ENCODE results near the gene MICA.
A peak's percentile ranks its signal among the peaks of the same experiment; 100 is the strongest.
"Not testable (repeated sequence)": the region's sequence is repeated elsewhere in the genome, so short reads cannot be mapped to it uniquely, and the experiment has no call there.

MICA gene

DNA sequence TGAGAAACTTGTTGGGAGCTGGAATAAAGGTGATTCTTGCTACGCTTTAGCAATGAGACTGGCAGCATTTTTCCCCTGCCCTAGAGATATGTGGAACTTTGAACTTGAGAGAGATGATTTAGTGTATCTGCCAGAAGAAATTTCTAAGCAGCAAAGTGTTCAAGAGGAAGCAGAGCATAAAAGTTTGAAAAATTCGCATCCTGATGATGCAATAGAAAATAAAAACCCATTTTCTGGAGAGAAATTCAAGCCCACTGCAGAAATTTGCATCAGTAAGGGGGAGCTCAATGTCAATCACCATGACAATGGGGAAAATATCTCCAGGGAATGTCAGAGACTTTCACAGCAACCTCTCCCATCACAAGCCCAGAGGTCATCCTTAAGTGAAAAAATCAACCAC is 35.3 kb downstream of the MICA start:
- Histone ChIP-seq H3K4me1 (ENCODE audit: control insufficient read depth in 2 of 2, insufficient read depth in 1 of 2, low read depth in 1 of 2, low read length in 2 of 2) (peaks cover 4 to 6% of the 10 kb centered on the region in 2 donors), H3K9me3 (replicated peaks in 1 of 2; ENCODE audit: control insufficient read depth in 2 of 2, insufficient read depth in 1 of 2, low read depth in 1 of 2, low read length in 2 of 2) (peaks cover 2% of the 10 kb centered on the region in 2 donors), H2BK12ac (ENCODE audit: low read length) (no peak overlapping the region), H3K4ac (ENCODE audit: low read length) (no peak overlapping the region), H3K4me3 (ENCODE audit: low read length in 2 of 2) (no peak overlapping the region), H4K8ac (ENCODE audit: low read depth, low read length) (no peak overlapping the region), H4K91ac (ENCODE audit: low read depth, low read length, poor library complexity) (no peak overlapping the region), H3K23ac (ENCODE audit: low read depth, low read length, poor library complexity) (no peak overlapping the region), H2AFZ (ENCODE audit: low read length) (no peak overlapping the region), H2BK5ac (ENCODE audit: low read length) (no peak overlapping the region), H3K14ac (ENCODE audit: low read length) (no peak overlapping the region), H3K27me3 (ENCODE audit: control insufficient read depth in 3 of 3, insufficient read depth in 3 of 3, low read depth in 1 of 3, low read length in 3 of 3) (peaks cover 0 to 20% (median 0%) of the 10 kb centered on the region in 3 experiments), H3K18ac (ENCODE audit: low read length) (no peak overlapping the region), H3K79me1 (ENCODE audit: low read depth, low read length) (no peaks in the 10 kb centered on the region), H3K36me3 (replicated peaks in 1 of 2; ENCODE audit: control insufficient read depth in 2 of 2, insufficient read depth in 2 of 2, low read length in 2 of 2) (no peaks in the 10 kb centered on the region), H2BK120ac (ENCODE audit: low read depth, low read length) (no peak overlapping the region), H2BK15ac (ENCODE audit: low read length) (no peak overlapping the region), H3K9ac (ENCODE audit: low read depth, low read length, poor library complexity) (no peak overlapping the region), H3K27ac (replicated peaks; ENCODE audit: low read length) (no peak overlapping the region), H2AK5ac (ENCODE audit: low read depth, low read length) (no peak overlapping the region), H3K4me2 (ENCODE audit: insufficient read depth, low read length, poor library complexity, severe bottlenecking) (no peak overlapping the region)
- WGBS, 2 donors (ENCODE audit: extremely low coverage in 2 of 2, insufficient read length in 2 of 2, insufficient replicate concordance in 1 of 2): no CpG with 5 or more reads among the region's 2 CpGs
- DNase-seq (ENCODE audit: low spot score): no peak

DNA sequence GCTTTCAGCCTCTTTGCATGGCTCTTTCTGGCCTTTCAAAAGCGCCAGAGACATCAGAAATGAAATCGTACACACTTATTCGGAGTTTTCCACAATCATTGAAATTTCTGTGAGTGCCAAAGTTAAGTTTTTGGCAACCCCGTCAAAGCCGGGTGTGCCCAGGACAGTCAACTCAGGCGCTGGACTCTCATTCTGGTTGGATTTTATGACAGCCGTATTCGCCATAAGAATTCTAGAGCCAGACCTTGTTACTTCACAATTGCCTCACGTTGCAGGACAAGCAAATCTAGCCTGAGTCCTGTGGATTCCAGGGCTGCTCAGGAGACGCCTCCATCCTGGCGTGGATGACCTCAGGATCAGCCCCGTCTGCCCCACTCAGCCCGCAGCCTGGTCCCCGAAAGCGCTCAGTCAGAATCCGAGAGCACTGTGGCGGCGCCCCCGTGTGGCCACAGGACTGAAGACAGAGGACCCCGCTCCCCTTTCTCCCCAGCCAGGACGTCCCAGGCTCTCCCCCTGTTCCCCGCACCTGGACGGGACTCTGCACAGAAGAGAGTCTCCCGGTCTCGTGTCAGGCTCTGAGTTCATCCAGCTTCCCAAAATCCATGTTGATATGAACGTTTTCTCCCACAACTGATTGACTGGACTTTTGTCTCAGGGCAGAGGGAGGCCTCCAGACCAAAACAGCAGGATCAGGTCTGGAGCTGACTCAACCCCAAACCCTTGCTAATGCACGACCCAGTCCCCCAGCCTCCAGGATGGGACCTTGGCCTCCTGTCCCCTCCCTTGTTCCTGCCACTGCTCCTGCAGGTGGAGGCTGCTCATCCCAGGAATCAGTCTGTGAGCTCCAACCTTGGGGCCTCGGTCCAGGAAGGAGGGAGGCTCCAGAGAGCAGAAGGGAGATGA is 38.2 kb downstream of the MICA start:
- Histone ChIP-seq H2BK15ac (ENCODE audit: low read length) (no peak overlapping the region), H3K4me1 (ENCODE audit: control insufficient read depth in 2 of 2, insufficient read depth in 1 of 2, low read depth in 1 of 2, low read length in 2 of 2) (peaks cover 4 to 6% of the 10 kb centered on the region in 2 donors)
- DNase-seq (ENCODE audit: low spot score): peak; percentile 70

DNA sequence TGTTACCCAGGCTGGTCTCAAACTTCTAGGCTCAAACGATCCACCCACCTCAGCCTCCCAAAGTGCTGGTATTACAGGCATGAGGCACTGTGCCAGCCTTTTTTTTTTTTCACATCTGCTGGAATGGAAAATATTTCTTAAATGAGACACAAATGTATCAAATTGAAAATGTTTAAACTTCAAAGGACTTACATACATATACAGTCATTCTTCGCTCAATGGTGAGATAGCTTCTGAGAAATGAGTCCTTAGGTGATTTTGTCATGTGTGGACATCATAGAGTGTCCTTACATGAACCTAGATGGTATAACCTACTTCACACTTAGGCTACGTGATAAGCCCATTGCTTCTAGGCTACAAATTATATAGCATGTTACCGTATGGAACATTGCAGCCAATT is 43.1 kb downstream of the MICA start:
- Histone ChIP-seq H3K27ac (replicated peaks; ENCODE audit: low read length) (no peak overlapping the region), H3K27me3 (ENCODE audit: control insufficient read depth in 3 of 3, insufficient read depth in 3 of 3, low read depth in 1 of 3, low read length in 3 of 3) (peaks cover 0 to 13% (median 0%) of the 10 kb centered on the region in 3 experiments), H3K4me3 (ENCODE audit: low read length in 2 of 2) (no peak overlapping the region), H2BK5ac (ENCODE audit: low read length) (no peak overlapping the region), H2AK5ac (ENCODE audit: low read depth, low read length) (no peak overlapping the region), H4K8ac (ENCODE audit: low read depth, low read length) (no peak overlapping the region), H3K18ac (ENCODE audit: low read length) (no peak overlapping the region), H3K4ac (ENCODE audit: low read length) (no peak overlapping the region), H3K4me2 (ENCODE audit: insufficient read depth, low read length, poor library complexity, severe bottlenecking) (no peak overlapping the region), H2AFZ (ENCODE audit: low read length) (no peak overlapping the region), H2BK15ac (ENCODE audit: low read length) (no peak overlapping the region), H3K23ac (ENCODE audit: low read depth, low read length, poor library complexity) (no peak overlapping the region), H3K9me3 (replicated peaks in 1 of 2; ENCODE audit: control insufficient read depth in 2 of 2, insufficient read depth in 1 of 2, low read depth in 1 of 2, low read length in 2 of 2) (no peaks in the 10 kb centered on the region), H3K4me1 (ENCODE audit: control insufficient read depth in 2 of 2, insufficient read depth in 1 of 2, low read depth in 1 of 2, low read length in 2 of 2) (peaks cover 4 to 6% of the 10 kb centered on the region in 2 donors), H3K36me3 (replicated peaks in 1 of 2; ENCODE audit: control insufficient read depth in 2 of 2, insufficient read depth in 2 of 2, low read length in 2 of 2) (no peaks in the 10 kb centered on the region), H3K9ac (ENCODE audit: low read depth, low read length, poor library complexity) (no peak overlapping the region), H3K14ac (ENCODE audit: low read length) (no peak overlapping the region), H2BK120ac (ENCODE audit: low read depth, low read length) (no peak overlapping the region), H2BK12ac (ENCODE audit: low read length) (no peak overlapping the region), H4K91ac (ENCODE audit: low read depth, low read length, poor library complexity) (no peak overlapping the region), H3K79me1 (ENCODE audit: low read depth, low read length) (no peaks in the 10 kb centered on the region)
- WGBS, 2 donors (ENCODE audit: extremely low coverage in 2 of 2, insufficient read length in 2 of 2, insufficient replicate concordance in 1 of 2): no CpG with 5 or more reads among the region's 4 CpGs
- DNase-seq (ENCODE audit: low spot score): no peak

More for the DNA sequence above, 38.2 kb downstream of the MICA start:
- H3K27me3 ChIP-seq (ENCODE audit: control insufficient read depth in 3 of 3, insufficient read depth in 3 of 3, low read depth in 1 of 3, low read length in 3 of 3): peaks cover 0 to 20% (median 0%) of the 10 kb centered on the region in 3 experiments
- peak overlapping the region; percentile 51 for H2AFZ ChIP-seq (ENCODE audit: low read length)
- H3K9ac ChIP-seq (ENCODE audit: low read depth, low read length, poor library complexity): no peak overlapping the region
- H3K79me1 ChIP-seq (ENCODE audit: low read depth, low read length): no peaks in the 10 kb centered on the region
- H4K91ac ChIP-seq (ENCODE audit: low read depth, low read length, poor library complexity): no peak overlapping the region
- H3K27ac ChIP-seq (replicated peaks; ENCODE audit: low read length): no peak overlapping the region
- peaks cover 2% of the 10 kb centered on the region in 2 donors for H3K9me3 ChIP-seq (replicated peaks in 1 of 2; ENCODE audit: control insufficient read depth in 2 of 2, insufficient read depth in 1 of 2, low read depth in 1 of 2, low read length in 2 of 2)
- H2BK12ac ChIP-seq (ENCODE audit: low read length): no peak overlapping the region
- no peak overlapping the region for H3K4me3 ChIP-seq (ENCODE audit: low read length in 2 of 2)
- H2BK5ac ChIP-seq (ENCODE audit: low read length): no peak overlapping the region
- no peak overlapping the region for H2BK120ac ChIP-seq (ENCODE audit: low read depth, low read length)
- H2AK5ac ChIP-seq (ENCODE audit: low read depth, low read length): no peak overlapping the region
- no peak overlapping the region for H3K4me2 ChIP-seq (ENCODE audit: insufficient read depth, low read length, poor library complexity, severe bottlenecking)
- WGBS, 2 donors (ENCODE audit: extremely low coverage in 2 of 2, insufficient read length in 2 of 2, insufficient replicate concordance in 1 of 2): no CpG with 5 or more reads among the region's 28 CpGs
- no peak overlapping the region for H3K14ac ChIP-seq (ENCODE audit: low read length)
- H3K23ac ChIP-seq (ENCODE audit: low read depth, low read length, poor library complexity): no peak overlapping the region
- peak overlapping the region; percentile 20 for H3K18ac ChIP-seq (ENCODE audit: low read length)
- H3K36me3 ChIP-seq (replicated peaks in 1 of 2; ENCODE audit: control insufficient read depth in 2 of 2, insufficient read depth in 2 of 2, low read length in 2 of 2): no peaks in the 10 kb centered on the region
- H3K4ac ChIP-seq (ENCODE audit: low read length): no peak overlapping the region
- H4K8ac ChIP-seq (ENCODE audit: low read depth, low read length): no peak overlapping the region

DNA sequence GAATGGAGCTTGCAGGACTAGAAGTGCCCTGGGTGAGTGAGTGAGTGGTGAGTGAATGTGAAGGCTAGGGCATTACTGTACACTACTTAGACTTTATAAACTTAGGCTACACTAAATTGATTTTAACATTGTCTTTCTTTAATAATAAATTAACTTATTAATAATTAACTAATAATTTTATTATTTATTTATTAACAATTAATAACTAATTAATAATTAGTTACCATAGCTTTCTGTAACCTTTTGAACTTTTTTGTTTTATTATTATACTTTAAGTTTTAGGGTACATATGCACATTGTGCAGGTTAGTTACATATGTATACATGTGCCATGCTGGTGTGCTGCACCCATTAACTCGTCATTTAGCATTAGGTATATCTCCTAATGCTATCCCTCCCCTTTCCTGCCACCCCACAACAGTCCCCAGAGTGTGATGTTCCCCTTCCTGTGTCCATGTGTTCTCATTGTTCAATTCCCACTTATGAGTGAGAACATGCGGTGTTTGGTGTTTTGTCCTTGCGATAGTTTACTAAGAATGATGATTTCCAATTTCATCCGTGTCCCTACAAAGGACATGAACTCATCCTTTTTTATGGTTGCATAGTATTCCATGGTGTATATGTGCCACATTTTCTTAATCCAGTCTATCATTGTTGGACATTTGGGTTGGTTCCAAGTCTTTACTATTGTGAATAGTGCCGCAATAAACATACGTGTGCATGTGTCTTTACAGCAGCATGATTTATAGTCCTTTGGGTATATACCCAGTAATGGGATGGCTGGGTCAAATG is 43.8 kb downstream of the MICA start:
- H3K27ac ChIP-seq (replicated peaks; ENCODE audit: low read length); H3K79me1 ChIP-seq (ENCODE audit: low read depth, low read length); H2AK5ac ChIP-seq (ENCODE audit: low read depth, low read length); H3K9me3 ChIP-seq (replicated peaks in 1 of 2; ENCODE audit: control insufficient read depth in 2 of 2, insufficient read depth in 1 of 2, low read depth in 1 of 2, low read length in 2 of 2); H3K14ac ChIP-seq (ENCODE audit: low read length); H2AFZ ChIP-seq (ENCODE audit: low read length); H3K27me3 ChIP-seq (ENCODE audit: control insufficient read depth in 3 of 3, insufficient read depth in 3 of 3, low read depth in 1 of 3, low read length in 3 of 3); H3K4me3 ChIP-seq (ENCODE audit: low read length in 2 of 2); H2BK12ac ChIP-seq (ENCODE audit: low read length); H3K4me1 ChIP-seq (ENCODE audit: control insufficient read depth in 2 of 2, insufficient read depth in 1 of 2, low read depth in 1 of 2, low read length in 2 of 2); H3K4ac ChIP-seq (ENCODE audit: low read length); H4K8ac ChIP-seq (ENCODE audit: low read depth, low read length); H3K36me3 ChIP-seq (replicated peaks in 1 of 2; ENCODE audit: control insufficient read depth in 2 of 2, insufficient read depth in 2 of 2, low read length in 2 of 2); H3K9ac ChIP-seq (ENCODE audit: low read depth, low read length, poor library complexity); H2BK120ac ChIP-seq (ENCODE audit: low read depth, low read length); H3K4me2 ChIP-seq (ENCODE audit: insufficient read depth, low read length, poor library complexity, severe bottlenecking); H2BK15ac ChIP-seq (ENCODE audit: low read length); H3K23ac ChIP-seq (ENCODE audit: low read depth, low read length, poor library complexity); DNase-seq (ENCODE audit: low spot score); H3K18ac ChIP-seq (ENCODE audit: low read length); H4K91ac ChIP-seq (ENCODE audit: low read depth, low read length, poor library complexity); H2BK5ac ChIP-seq (ENCODE audit: low read length): not testable (repeated sequence)
- WGBS, 2 donors (ENCODE audit: extremely low coverage in 2 of 2, insufficient read length in 2 of 2, insufficient replicate concordance in 1 of 2): no CpG with 5 or more reads among the region's 6 CpGs
